MM.1S (cell line): Measurements from ENCODE around the gene SPIRE1.

Source experiments
- DNase-seq: peaks from one replicate; pipeline ENCODE4 v3.0.0-alpha.2; 2015
- H2AFZ ChIP-seq: fragments of 300-600 bp; sonication (generic); 2 replicates; pipeline ENCODE4 v1.6.0; 2016; ENCODE audit warnings: antibody characterized with exemption, low read length
- H3F3A ChIP-seq: fragments of 300-600 bp; sonication (generic); 2 replicates; pipeline ENCODE4 v1.6.1; 2016; ENCODE audit warnings: mild to moderate bottlenecking, antibody characterized with exemption, low read length, moderate library complexity, mixed read lengths; ENCODE audit not compliant: insufficient read depth
- H3K27ac ChIP-seq: fragments of 300-600 bp; sonication (generic); 2 replicates; pipeline ENCODE4 v1.5.1; 2016; ENCODE audit warnings: mild to moderate bottlenecking, low read length
- H3K27me3 ChIP-seq: fragments of 300-600 bp; sonication (generic); replicated peaks from 2 replicates; pipeline ENCODE4 v1.6.0; 2016; ENCODE audit warnings: low read length; ENCODE audit not compliant: insufficient read depth
- H3K36me3 ChIP-seq: fragments of 300-600 bp; sonication (generic); replicated peaks from 2 replicates; pipeline ENCODE4 v1.6.1; 2016; ENCODE audit warnings: mild to moderate bottlenecking, low read length, mixed read lengths; ENCODE audit not compliant: insufficient read depth
- H3K4me1 ChIP-seq: fragments of 300-600 bp; sonication (generic); 2 replicates; pipeline ENCODE4 v1.6.1; 2016; ENCODE audit warnings: low read length, mixed read lengths
- H3K4me2 ChIP-seq: fragments of 300-600 bp; sonication (generic); 2 replicates; pipeline ENCODE4 v1.6.0; 2016; ENCODE audit warnings: low read depth, low read length
- H3K4me3 ChIP-seq: fragments of 300-600 bp; sonication (generic); 2 replicates; pipeline ENCODE4 v1.5.1; 2016; ENCODE audit warnings: low read length, mixed read lengths
- H3K79me2 ChIP-seq: fragments of 300-600 bp; sonication (generic); 2 replicates; pipeline ENCODE4 v1.6.1; 2016; ENCODE audit warnings: mixed run types, low read length, mixed read lengths
- H3K9ac ChIP-seq: fragments of 300-600 bp; sonication (generic); 2 replicates; pipeline ENCODE4 v1.6.1; 2016; ENCODE audit warnings: low read length, mixed read lengths
- H3K9me2 ChIP-seq: fragments of 300-600 bp; sonication (generic); replicated peaks from 2 replicates; pipeline ENCODE4 v1.6.1; 2016; ENCODE audit warnings: mild to moderate bottlenecking, low read length, mixed read lengths; ENCODE audit not compliant: insufficient read depth
- H3K9me3 ChIP-seq: fragments of 300-600 bp; sonication (generic); replicated peaks from 2 replicates; pipeline ENCODE4 v1.6.1; 2016; ENCODE audit warnings: mild to moderate bottlenecking, low read length, mixed read lengths; ENCODE audit not compliant: insufficient read depth
- H4K20me1 ChIP-seq: fragments of 300-600 bp; sonication (generic); 2 replicates; pipeline ENCODE4 v1.6.1; 2016; ENCODE audit warnings: mild to moderate bottlenecking, low read length, moderate library complexity, mixed read lengths; ENCODE audit not compliant: insufficient read depth
- CTCF ChIP-seq: fragments of 300-600 bp; sonication (generic); IDR thresholded peaks from 2 replicates; pipeline ENCODE4 v1.5.1; 2016; ENCODE audit warnings: antibody characterized with exemption, low read length, mixed read lengths
- EZH2 ChIP-seq: fragments of 300-600 bp; sonication (generic); optimal IDR thresholded peaks from 2 replicates; pipeline ENCODE3; 2017; ENCODE audit warnings: low read depth, mild to moderate bottlenecking, antibody characterized with exemption, low read length, mixed read lengths
- EZH2phosphoT487 ChIP-seq: fragments of 300-600 bp; sonication (generic); IDR thresholded peaks from 2 replicates; pipeline ENCODE4 v1.6.1; 2018; ENCODE audit warnings: antibody characterized with exemption, low read length

Gene SPIRE1

GRCh38 chr18:12599543-12599942 lies 58.4 kb downstream of the SPIRE1 start:
- no peaks in the 10 kb centered on the region for H3F3A ChIP-seq
- peaks cover 9% of the 10 kb centered on the region; the same call in 1 of the 2 replicates for H3K4me1 ChIP-seq
- no peaks in the 10 kb centered on the region for H3K9me3 ChIP-seq
- no peaks in the 10 kb centered on the region for H3K27me3 ChIP-seq
- H3K36me3 ChIP-seq = no peaks in the 10 kb centered on the region
- H3K9me2 ChIP-seq = no peaks in the 10 kb centered on the region
- DNase-seq = no peak
- H4K20me1 ChIP-seq = no peaks in the 10 kb centered on the region
- no peak for TF ChIP-seq EZH2phosphoT487
- TF ChIP-seq EZH2 = no peak
- TF ChIP-seq CTCF = no peak
- no peak overlapping the region for H3K4me2 ChIP-seq
- H2AFZ ChIP-seq = no peak overlapping the region
- H3K9ac ChIP-seq = no peak overlapping the region
- H3K79me2 ChIP-seq = no peaks in the 10 kb centered on the region
- H3K27ac ChIP-seq = no peak overlapping the region
- no peak overlapping the region for H3K4me3 ChIP-seq

GRCh38 chr18:12598181-12598930 lies 59.6 kb downstream of the SPIRE1 start:
- no peaks in the 10 kb centered on the region for H3K79me2 ChIP-seq
- H3K9me3 ChIP-seq = no peaks in the 10 kb centered on the region
- no peaks in the 10 kb centered on the region for H4K20me1 ChIP-seq
- H3K27ac ChIP-seq = no peak overlapping the region
- no peaks in the 10 kb centered on the region for H3F3A ChIP-seq
- H3K9me2 ChIP-seq = no peaks in the 10 kb centered on the region
- H3K9ac ChIP-seq = no peak overlapping the region
- H3K4me1 ChIP-seq = peaks cover 9% of the 10 kb centered on the region; the same call in 1 of the 2 replicates
- TF ChIP-seq CTCF = no peak
- no peak overlapping the region for H3K4me2 ChIP-seq
- H3K27me3 ChIP-seq = no peaks in the 10 kb centered on the region
- no peaks in the 10 kb centered on the region for H3K36me3 ChIP-seq
- H3K4me3 ChIP-seq = no peak overlapping the region
- no peak overlapping the region for H2AFZ ChIP-seq
- no peak for DNase-seq

- H3K4me1 ChIP-seq = peaks cover 9% of the 10 kb centered on the region; the same call in 1 of the 2 replicates
- H3K9me2 ChIP-seq = no peaks in the 10 kb centered on the region
- H3K9me3 ChIP-seq = no peaks in the 10 kb centered on the region
- H2AFZ ChIP-seq = no peak overlapping the region
- H3K4me2 ChIP-seq = no peak overlapping the region
- no peak overlapping the region for H3K4me3 ChIP-seq
- H3K9ac ChIP-seq = no peak overlapping the region
- no peak for DNase-seq
- H3K36me3 ChIP-seq = no peaks in the 10 kb centered on the region
- H4K20me1 ChIP-seq = no peaks in the 10 kb centered on the region
- TF ChIP-seq CTCF (no peak), EZH2 (no peak), EZH2phosphoT487 (no peak)
- no peak overlapping the region for H3K27ac ChIP-seq
- no peaks in the 10 kb centered on the region for H3F3A ChIP-seq
- H3K79me2 ChIP-seq = no peaks in the 10 kb centered on the region
- no peaks in the 10 kb centered on the region for H3K27me3 ChIP-seq
Observed at GRCh38 chr18:12597760-12598159, 60.1 kb downstream of the SPIRE1 start.
